ENCODE results near the gene ATF7IP. TPM values are rescaled to one million over a fixed set of nuclear protein-coding genes. Genes with fewer than 3 reads are reported as not detected.

The ATF7IP gene
- total RNA-seq = 36.4 and 45.8 TPM in 2 replicates

GRCh38 chr12:14365294-14366208 lies at the start of gene ATF7IP:
Gene ATF7IP, plus strand, starts transcription at chr12:14365682. Its CDS starts 58,234 bp downstream, at chr12:14423916.

Other genes with a start within 250 kb of the ATF7IP start
- gene PLBD1, start 202.2 kb downstream of the ATF7IP start, total RNA-seq = 1.9 and 3.1 TPM in 2 replicates

Data from hair follicle dermal papilla cell (primary cell).